DMS79 (cell line): ENCODE results near the gene TUBGCP3.

Source experiments
- DNase-seq: peaks from one replicate; lab custom pipeline; 2025; lab: John Stamatoyannopoulos, UW

The TUBGCP3 gene

DNA sequence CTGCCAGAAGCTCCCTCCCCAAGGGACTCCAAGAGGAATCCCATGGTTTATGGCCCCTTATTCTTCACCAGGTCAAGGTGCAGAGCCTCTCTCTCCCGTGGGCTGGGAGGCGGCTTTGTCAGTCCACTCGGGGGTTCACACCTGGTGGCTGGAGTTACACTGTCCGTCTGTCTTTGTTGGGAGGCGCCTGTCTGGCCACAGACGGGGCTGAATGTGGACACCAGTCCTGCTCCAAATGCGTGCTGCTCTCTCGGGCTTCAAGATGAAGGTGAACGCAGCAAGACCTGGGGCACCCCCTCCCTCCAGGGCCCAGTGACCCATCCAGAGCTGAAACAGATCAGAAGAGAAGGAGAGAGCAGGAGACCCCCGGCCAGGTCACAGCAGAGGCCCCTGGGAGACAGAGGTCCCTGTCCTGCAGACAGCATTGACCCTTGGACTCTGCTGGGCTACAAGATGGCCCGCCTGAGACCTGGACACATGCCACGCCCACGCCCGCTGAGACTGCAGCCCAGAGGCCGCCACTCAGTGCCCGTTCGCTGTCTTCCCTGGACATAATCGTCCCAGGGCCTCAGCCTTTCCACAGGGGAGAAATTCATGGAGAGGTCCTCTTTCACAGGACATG, 29.9 kb upstream of the TUBGCP3 start:
- no peak for DNase-seq

DNA sequence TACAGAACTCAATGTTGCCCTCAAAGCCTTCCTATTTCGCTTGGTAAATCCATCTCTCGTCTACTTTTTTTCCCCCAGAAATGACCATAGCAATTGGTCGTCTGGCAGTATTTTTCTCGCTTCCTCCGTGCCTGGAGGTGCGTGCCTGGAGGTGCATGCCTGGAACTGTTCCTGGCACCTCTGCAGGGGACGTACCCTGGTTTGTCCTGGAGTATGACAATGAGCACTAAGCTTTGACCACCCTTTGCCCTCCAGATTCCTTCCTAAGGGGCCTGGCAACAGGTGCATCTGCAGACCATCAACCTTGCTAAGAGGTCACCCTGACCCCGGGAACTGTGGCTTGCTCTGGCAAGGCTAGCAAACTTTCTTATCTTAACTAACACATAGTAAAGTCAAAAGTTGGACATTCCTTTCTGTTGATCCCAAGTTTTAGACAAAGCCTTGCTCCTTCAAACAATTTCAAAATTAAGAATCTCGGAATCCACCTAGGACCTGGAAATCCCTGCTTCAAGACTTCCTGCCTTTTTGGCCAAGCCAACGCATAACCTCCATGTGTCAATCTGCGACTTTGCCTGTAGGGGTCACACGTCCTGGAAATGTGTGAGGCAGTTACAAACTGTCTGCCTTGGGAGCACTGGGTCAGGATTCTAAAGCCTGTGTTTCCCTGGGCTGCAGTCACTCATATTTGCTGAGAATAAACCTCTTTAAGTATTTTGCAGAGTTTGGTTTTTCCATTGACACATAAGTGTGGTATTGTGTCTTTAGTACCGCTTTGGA, 28.8 kb upstream of the TUBGCP3 start:
- DNase-seq = no peak

DNA sequence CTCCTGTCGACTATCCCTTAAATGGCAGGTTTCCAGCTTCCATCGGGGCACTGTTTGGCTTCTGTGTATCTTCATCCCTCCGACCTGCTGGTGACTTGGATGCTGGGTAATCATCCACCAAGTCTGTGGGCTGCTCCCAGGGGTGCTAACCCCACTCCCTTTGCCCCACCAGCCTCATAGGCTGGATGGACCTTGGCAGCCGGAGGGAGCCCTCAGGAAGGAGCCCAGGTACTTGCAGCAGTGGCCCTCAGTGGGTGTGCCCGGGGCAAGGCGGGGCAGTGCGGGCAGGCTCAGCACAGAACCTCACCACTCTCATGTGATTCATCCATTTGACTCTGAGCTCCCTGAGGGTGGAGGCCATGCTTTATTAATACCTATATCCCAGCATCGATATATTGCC, 27.4 kb upstream of the TUBGCP3 start:
- DNase-seq = no peak

DNA sequence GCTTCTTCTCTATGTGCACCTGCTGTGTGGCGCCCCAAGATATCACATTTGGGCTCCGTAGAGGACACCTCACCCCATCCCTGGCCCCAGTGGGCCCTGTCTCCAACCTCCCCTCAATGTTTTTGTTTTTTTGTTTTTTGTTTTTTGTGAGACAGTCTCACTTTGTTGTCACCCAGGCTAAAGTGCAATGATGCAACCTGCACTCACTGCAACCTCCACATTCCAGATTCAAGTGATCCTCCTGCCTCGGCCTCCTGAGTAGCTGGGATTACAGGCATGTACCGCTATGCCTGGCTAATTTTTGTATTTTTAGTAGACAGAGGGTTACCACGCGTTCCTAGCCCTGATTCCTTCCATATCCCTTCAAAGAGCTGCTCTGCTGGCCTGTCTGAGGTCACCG, 26.9 kb upstream of the TUBGCP3 start:
- no peak for DNase-seq

DNA sequence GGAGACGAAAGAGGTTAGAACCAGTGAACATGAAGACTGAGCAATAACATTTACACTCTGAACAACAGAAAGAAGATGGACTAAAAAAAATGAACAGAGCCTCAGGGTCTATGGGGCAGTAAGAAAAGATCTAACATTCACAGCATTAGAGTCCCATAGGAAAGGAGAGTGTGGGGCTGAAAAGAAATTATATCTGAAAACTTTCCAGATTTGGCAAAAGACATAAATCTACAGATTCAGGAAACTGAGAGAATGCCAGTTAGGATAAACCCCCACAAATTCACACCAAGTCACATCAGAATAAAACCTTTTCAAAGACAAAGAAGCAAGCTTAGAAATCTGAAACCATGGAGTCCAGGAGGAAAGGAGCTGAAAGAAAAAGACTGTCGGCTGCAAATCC, 20.3 kb upstream of the TUBGCP3 start:
- DNase-seq = no peak

DNA sequence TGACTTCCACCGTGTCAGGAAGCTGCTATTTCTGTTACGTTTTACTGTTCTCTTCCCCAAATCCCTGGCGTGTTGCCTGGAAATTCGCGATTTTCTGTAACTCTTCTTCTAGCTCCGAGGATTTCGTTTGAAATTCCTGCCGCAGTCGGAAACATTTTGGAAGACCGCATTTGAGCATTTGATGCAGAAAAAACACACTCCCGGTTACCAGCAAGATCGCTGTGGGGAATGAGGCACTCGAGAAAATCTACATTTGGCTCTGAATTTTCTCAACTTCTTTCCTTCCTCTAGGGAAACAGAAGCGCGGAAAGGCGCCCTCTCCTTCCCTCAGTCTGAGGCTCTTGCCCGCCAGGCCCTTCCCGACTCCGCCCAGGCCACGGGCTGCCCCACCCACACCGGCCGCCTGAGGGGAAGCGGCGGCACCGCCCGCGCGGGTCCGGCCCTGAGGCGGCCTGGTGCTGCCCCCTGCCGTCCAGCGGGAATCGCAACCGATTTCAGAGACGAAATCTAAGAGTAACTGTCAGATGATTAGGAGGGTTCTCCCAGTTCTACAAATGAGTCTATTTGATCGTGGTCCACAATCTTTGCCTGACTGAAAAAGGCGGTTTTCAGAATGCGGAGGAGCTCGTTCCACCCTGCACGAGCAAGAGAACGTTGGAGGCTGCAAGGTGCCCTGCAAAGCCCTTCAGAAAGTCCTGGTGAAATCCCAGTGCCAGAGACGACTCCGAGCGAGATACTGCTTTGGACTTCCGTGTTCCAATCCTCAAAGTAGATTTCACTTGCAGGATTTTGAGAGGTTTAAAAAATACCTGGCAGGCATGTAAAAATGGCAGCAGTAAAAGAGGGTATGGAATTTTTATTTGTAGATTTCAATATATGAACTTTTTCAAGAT, 18.4 kb upstream of the TUBGCP3 start:
- DNase-seq = peak; percentile 91

DNA sequence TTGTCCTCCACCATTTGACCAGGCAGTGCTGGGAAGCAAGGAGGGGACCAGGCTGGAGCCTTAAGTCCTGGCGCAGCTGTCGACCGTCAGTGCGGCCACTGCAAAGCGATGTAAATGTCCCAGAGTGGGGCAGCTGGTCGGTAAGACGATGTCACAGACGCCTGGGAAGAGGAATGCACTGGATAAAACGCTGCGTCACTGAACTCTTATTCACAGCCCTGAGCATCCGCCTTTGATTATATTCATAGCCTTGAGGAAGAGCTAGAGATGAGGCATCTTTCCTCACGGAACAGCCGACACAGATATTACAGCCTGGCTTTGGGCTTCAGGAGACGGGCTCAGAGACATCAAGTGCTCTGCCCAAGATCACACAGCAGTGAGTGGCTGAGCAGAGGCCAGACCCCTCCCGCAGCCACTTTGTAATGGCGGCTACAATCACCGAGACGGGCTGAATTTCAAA, 17.6 kb upstream of the TUBGCP3 start:
- no peak for DNase-seq

DNA sequence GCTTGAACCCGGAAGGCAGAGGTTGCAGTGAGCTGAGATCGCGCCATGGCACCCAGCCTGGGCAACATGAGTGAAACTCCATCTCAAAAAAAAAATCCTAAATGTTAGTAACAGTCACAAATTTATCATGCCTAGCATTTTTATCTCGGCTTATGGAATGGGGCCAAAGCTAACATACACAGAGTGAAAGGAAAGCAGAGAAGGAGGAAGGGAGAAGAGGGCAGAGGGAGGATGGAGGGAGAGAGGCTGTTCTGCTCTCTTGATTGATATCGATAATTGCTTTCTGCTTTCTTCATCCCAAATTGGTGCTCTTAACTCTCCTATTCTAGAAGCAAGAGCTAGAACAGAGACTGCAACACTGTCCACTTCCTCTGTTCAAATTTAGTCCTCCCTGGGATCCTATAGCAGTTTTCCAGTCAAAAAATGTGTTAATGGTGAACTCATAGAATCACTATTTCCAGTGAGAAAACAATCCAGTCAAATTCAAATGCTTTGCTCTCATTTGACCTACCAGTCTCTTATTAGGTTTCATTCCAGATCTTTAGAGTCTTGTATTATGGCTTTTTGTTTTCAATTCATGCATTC, 15.8 kb upstream of the TUBGCP3 start:
- DNase-seq = no peak

DNA sequence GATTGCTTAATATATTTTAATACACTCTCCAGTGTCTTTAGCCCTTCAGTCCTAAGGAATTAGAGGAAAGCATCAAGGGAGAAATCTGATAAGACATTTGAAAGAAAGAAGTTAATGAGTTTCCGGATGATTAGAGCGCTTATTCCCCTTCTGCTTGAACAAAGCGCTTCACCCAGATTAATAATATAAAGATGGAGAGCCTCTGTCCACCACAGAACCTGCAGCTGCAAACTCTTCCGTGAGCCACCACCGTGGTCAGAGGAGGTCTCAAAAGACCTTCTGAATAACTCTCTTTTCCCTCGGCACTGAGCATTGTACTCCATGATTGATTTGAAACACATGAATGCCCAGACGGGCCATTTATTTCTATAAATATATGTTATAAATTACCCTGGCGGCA, 14.2 kb upstream of the TUBGCP3 start:
- peak; percentile 62 for DNase-seq

DNA sequence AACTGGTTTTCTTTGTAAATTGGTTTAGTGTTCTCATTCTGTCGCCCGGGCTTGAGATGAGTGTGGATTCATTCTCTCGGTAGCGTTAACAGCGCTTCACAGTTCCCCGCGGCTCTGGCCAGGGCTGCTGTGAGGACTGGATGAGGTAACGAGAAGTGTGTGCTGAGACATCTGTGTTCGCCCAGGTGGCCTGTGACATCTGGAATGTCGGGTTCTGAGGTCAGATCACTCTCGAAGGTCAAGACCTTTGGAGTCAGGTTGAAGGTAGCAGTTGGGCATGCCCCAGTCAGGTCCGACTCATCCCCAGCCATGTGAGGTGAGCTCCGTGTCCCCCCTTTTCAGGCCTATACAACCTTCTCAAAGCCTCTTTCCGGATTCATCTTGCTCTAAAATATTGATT, 13.4 kb upstream of the TUBGCP3 start:
- no peak for DNase-seq

DNA sequence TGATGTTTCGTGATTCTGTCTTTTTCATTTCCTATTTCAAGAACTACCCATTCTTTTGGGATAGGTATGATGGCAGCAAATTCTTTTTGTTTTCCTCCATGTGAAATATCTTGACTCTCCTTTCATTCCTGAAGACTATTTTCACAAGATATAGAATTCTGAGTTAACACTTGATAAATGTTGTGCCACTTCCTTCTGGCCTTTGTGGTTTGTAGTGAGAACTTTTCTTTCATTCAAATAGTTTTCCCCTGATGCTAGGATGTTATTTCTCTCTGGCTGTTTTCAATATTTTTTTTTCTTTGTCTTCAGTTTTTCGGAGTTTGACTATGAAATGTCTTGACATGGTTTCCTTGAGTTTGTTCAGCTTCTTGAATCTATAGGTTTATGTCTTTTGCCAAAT, 8.3 kb upstream of the TUBGCP3 start:
- no peak for DNase-seq

DNA sequence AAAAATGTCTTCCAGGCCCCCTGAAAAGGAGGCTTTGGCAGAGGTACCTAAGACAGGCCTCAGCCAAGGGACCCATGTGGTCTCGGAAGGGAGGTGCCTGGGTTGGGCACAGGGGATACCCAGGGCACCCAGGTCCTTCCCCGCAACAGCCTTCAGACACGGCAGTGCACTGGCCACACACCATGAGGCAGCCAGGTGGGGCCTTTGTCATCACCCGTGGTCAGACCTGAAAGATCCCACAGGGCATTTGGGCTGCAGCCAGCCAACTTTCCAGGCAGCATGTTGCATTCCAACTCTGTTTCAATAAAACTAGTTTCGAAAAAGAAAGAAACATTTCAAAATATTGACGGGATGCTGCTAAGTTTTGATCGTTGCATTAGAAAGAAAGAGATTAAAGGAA, 4.7 kb upstream of the TUBGCP3 start:
- DNase-seq = no peak

DNA sequence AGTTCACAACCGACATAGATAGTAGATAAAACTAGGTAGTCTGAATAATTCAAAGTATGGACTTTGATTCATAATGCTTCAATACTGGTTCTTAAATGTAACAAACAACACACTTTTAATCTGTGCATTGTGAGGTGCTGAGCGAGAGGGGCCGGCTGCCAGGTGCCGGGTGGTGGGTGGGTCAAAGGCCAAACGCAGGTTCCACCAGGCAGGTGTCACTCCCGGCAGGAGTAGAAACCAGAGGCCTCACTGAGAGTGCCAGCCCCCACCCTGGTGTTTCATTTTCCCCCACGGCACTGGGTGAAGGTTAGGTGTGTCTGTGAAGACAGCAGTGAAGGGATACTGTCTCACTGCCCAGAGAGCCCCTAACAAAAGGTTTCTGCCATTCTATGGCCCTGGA, 4.2 kb upstream of the TUBGCP3 start:
- DNase-seq = no peak

DNA sequence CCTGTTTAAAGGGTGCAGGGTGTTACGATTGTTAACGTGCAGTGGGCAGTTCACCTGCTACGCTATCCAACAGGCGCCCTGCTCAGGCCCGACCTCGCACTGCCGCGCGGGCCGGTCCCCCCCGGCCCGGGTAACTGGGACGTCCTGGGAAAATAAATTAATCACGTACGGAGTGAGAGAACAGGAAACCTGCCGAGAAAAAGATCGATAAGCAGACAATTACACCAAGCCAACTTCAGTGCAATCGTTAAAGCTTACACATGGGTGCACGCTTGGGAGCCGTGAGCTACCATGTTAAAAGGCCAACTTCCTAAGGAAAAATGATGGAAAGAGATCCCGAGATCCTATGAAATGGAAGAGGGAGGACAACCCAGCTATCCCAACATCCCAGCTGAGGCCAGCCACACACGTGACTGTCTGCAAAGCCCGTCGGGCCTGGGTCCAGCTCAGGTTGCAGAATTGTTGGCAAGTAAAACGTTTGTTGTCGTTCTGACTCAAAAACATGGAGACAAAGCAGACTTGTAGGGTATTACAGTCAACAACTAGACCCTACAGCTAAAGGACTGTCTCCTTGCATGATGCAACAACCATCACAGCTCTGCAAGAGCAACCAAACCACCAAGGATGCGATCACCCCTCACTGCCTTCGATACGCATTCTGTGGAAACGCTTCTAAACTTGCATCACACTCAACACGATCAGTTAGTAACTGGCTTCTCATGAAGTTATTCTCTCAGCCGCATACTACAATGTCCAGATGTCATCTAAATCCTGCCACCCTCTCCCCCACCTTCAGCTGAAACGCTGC, 741 bp upstream of the TUBGCP3 start:
- peak; percentile 89 for DNase-seq

DNA sequence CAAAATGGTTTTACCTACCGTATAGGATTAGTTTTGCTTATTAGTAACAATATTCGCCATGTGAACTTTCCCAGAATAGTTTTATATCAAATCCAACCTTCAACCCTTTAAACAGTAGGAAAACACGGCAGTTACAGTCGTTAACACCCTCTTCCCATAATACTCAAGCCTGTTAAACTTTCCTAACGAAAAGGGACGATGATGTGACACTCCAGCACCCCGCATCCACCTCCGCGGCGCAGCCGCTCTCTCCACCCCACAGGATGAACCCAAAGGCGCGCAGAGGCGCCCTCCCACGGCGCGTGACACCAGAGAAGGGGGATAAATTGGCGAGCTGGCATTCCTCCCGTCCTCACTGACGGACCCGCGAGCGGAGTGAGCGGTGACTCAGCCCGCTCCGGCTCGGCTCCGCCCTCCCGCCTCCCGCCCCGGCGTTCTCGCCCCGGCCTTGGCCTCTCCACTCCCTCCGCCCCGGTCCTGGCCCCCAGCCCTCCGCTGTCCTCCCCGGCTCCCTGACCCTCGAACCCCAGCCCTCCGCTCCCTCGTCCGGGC, 665 bp downstream of the TUBGCP3 start:
- DNase-seq = peak; percentile 72

DNA sequence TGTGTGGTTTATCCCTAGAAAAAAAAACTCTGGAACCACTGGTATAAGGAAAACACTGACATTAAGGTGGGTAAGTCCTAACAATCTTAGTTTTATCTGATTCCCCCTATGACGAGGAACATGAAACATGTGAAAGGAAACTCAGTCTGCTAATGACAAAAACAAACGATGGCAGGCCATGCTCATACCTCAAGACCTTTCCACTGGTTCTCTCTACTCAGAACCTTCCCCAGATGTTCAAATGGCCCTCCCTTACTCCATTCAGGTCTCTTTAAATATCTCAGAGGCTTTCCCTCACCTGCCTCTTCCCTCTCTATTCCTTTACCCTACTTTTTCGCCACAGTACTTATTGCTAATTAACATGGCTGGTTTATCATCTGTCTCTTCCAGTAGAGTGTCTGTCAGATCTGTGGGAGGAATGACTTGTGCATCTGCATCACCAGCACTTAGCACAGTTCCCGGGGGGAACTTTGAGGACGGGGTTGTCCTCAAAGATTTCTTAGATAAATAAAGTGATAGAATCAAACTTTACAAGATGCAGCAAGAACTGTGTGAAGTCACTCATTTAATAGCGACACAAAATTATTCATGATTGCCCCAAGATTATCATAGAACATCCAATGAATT, 1.5 kb downstream of the TUBGCP3 start:
- no peak for DNase-seq

DNA sequence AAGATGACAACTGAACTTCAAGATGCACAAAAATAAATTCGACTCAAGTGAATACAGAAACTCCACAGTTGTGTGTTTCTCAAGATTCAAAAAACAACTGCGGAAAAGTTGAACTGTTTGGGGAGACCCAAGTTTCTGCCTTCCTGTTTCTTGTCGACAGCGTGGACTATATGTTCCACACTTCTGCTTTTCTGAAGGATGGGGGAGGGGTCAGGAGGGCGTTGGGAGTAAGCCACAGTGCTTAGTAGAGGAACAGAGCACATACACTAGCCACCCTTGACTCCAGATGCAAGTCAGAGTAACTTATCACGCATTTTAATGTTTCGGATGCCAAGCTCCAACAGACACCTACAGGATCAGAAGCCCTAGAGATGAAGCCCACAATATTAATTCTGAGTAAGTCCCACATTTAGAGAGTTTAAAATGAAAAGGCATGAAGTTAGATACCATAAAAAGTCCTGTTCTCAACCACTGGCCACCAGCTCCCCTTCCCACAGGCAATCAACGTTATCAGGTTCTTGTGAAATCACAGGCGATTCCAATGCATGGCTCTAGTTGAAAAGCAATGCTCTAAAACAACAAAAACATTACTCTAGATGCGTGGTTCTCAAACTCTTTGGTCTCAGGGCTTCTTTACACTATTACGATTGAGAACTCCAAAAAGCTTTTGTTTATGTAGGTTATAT, 4.2 kb downstream of the TUBGCP3 start:
- DNase-seq = no peak

DNA sequence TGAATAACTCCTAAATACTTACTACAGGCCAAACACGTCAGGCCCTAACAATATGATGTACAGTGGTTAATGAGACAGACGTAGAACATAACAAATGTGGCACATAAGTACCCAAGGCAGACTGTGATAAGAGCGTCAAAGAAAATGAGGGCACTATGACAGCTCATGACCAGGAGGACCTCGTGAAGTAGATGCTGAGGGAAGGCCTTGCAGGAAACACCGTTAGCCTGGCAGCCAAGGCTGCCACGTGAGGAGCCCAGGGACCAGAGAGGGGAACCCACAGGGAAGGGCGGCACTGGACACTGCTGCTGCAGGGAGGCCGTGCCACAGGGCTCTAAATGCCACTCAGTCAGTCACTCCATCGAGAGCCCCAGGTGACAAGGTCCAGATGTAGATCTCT, 5.7 kb downstream of the TUBGCP3 start:
- no peak for DNase-seq

DNA sequence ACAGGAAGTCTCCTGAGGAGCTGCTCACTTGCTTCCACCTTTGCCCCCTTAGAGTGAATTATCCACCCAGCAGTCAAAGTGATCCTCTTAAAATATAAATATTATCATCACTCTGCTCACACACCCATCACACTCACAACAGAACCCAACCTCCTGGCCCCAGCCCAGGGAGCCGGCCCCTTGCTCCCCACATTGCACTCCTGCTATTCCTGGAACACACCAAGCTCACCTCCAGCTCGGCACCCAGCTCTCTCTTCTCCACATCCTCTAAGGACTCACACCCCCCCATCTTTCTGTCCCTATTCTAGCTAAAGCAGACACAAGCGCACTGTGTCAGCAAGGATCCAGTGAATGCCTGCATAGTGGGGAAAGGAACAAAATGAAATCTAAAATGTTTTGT, 7.0 kb downstream of the TUBGCP3 start:
- DNase-seq = no peak

DNA sequence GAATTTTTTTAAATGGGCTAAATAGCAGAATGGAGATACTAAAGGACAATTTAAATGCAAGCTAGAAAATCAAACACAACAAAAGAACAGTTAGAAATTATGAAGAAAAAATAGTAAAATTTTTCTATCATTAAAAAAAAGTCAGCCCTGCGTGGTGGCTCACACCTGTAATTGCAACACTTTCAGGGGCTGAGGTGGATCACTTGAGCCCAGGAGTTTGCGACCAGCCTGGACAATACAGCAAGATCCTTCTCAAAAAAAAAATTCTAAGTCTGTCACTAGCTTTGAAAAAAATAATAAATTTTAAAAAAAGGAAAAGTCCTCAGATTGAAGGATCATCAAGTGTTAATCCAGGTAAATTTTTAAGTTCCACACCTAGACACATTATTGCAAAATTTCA, 7.7 kb downstream of the TUBGCP3 start:
- no peak for DNase-seq
